Measurements from ENCODE around the gene MAST4.

DNA sequence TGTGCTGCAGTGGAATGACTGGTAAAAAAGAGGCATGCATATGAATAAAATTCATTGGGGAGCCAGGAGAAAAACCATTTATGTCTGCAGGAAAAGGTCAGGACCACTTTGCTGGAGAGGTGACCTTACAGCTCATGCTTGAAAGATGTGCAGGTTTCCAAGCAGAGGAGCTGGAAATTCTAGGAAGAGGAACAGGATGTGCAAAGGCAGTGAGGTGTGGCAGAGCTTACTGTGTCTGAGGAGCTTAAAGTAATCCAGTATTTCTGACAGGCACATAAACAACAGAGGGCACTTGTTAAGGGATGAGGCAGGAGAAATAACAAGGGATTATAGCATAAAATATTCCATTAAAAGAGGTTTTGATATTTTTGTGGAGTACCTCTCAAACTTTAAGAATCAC is 397.3 kb downstream of the MAST4 start:
- TF ChIP-seq, protein P1, sequence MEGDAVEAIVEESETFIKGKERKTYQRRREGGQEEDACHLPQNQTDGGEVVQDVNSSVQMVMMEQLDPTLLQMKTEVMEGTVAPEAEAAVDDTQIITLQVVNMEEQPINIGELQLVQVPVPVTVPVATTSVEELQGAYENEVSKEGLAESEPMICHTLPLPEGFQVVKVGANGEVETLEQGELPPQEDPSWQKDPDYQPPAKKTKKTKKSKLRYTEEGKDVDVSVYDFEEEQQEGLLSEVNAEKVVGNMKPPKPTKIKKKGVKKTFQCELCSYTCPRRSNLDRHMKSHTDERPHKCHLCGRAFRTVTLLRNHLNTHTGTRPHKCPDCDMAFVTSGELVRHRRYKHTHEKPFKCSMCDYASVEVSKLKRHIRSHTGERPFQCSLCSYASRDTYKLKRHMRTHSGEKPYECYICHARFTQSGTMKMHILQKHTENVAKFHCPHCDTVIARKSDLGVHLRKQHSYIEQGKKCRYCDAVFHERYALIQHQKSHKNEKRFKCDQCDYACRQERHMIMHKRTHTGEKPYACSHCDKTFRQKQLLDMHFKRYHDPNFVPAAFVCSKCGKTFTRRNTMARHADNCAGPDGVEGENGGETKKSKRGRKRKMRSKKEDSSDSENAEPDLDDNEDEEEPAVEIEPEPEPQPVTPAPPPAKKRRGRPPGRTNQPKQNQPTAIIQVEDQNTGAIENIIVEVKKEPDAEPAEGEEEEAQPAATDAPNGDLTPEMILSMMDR (IDR thresholded peaks at IDR 0.05; ENCODE audit: low read depth, low read length, missing input control) = no peak
- no peak for TF ChIP-seq EGR1 (IDR thresholded peaks at IDR 0.05; ENCODE audit: low read depth in 2 of 2)
- TF ChIP-seq, protein P2, sequence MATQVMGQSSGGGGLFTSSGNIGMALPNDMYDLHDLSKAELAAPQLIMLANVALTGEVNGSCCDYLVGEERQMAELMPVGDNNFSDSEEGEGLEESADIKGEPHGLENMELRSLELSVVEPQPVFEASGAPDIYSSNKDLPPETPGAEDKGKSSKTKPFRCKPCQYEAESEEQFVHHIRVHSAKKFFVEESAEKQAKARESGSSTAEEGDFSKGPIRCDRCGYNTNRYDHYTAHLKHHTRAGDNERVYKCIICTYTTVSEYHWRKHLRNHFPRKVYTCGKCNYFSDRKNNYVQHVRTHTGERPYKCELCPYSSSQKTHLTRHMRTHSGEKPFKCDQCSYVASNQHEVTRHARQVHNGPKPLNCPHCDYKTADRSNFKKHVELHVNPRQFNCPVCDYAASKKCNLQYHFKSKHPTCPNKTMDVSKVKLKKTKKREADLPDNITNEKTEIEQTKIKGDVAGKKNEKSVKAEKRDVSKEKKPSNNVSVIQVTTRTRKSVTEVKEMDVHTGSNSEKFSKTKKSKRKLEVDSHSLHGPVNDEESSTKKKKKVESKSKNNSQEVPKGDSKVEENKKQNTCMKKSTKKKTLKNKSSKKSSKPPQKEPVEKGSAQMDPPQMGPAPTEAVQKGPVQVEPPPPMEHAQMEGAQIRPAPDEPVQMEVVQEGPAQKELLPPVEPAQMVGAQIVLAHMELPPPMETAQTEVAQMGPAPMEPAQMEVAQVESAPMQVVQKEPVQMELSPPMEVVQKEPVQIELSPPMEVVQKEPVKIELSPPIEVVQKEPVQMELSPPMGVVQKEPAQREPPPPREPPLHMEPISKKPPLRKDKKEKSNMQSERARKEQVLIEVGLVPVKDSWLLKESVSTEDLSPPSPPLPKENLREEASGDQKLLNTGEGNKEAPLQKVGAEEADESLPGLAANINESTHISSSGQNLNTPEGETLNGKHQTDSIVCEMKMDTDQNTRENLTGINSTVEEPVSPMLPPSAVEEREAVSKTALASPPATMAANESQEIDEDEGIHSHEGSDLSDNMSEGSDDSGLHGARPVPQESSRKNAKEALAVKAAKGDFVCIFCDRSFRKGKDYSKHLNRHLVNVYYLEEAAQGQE (IDR thresholded peaks at IDR 0.05) = no peak

All from liver (tissue), 3 donors.